ENCODE results near the gene GLRX.

The GLRX gene

GRCh38 chr5:95826949-95827891, 4.7 kb upstream of the GLRX start:
- no peaks in the 10 kb centered on the region for H4K20me1 ChIP-seq (ENCODE audit: insufficient read depth, low read length)
- H3K9ac ChIP-seq (ENCODE audit: low read length) = no peak overlapping the region
- H3K9me2 ChIP-seq (replicated peaks; ENCODE audit: insufficient read depth, low read length) = no peaks in the 10 kb centered on the region
- H3F3A ChIP-seq (ENCODE audit: insufficient read depth, low read length) = peaks cover 27% of the 10 kb centered on the region
- H2AFZ ChIP-seq (ENCODE audit: low read length) = no peak overlapping the region
- H3K36me3 ChIP-seq (replicated peaks; ENCODE audit: insufficient read depth, low read length) = no peaks in the 10 kb centered on the region
- no peak overlapping the region for H3K27ac ChIP-seq (ENCODE audit: low read length)
- H3K4me2 ChIP-seq (ENCODE audit: low read depth, low read length) = no peak overlapping the region
- DNase-seq = no peak
- TF ChIP-seq EZH2 (optimal IDR thresholded peaks at IDR 0.05; ENCODE audit: low read depth, low read length) (no peak), EZH2phosphoT487 (IDR thresholded peaks at IDR 0.05; ENCODE audit: low read length) (no peak)
- TF ChIP-seq, protein P1, sequence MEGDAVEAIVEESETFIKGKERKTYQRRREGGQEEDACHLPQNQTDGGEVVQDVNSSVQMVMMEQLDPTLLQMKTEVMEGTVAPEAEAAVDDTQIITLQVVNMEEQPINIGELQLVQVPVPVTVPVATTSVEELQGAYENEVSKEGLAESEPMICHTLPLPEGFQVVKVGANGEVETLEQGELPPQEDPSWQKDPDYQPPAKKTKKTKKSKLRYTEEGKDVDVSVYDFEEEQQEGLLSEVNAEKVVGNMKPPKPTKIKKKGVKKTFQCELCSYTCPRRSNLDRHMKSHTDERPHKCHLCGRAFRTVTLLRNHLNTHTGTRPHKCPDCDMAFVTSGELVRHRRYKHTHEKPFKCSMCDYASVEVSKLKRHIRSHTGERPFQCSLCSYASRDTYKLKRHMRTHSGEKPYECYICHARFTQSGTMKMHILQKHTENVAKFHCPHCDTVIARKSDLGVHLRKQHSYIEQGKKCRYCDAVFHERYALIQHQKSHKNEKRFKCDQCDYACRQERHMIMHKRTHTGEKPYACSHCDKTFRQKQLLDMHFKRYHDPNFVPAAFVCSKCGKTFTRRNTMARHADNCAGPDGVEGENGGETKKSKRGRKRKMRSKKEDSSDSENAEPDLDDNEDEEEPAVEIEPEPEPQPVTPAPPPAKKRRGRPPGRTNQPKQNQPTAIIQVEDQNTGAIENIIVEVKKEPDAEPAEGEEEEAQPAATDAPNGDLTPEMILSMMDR (IDR thresholded peaks at IDR 0.05; ENCODE audit: low read length) = no peak
- peaks cover 7% of the 10 kb centered on the region for H3K4me1 ChIP-seq (ENCODE audit: low read length)
- H3K9me3 ChIP-seq (replicated peaks; ENCODE audit: insufficient read depth, low read length) = no peaks in the 10 kb centered on the region
- peaks cover 3% of the 10 kb centered on the region for H3K79me2 ChIP-seq (ENCODE audit: low read length)
- H3K4me3 ChIP-seq (ENCODE audit: low read length) = no peak overlapping the region
- H3K27me3 ChIP-seq (replicated peaks; ENCODE audit: insufficient read depth, low read length) = no peaks in the 10 kb centered on the region

GRCh38 chr5:95825495-95825894, 3.0 kb upstream of the GLRX start:
- Histone ChIP-seq H2AFZ (ENCODE audit: low read length) (no peak overlapping the region), H3K27ac (ENCODE audit: low read length) (no peak overlapping the region), H3F3A (ENCODE audit: insufficient read depth, low read length) (peaks cover 31% of the 10 kb centered on the region), H4K20me1 (ENCODE audit: insufficient read depth, low read length) (no peaks in the 10 kb centered on the region), H3K4me1 (ENCODE audit: low read length) (peaks cover 7% of the 10 kb centered on the region), H3K9me3 (replicated peaks; ENCODE audit: insufficient read depth, low read length) (no peaks in the 10 kb centered on the region), H3K36me3 (replicated peaks; ENCODE audit: insufficient read depth, low read length) (no peaks in the 10 kb centered on the region), H3K27me3 (replicated peaks; ENCODE audit: insufficient read depth, low read length) (no peaks in the 10 kb centered on the region), H3K9me2 (replicated peaks; ENCODE audit: insufficient read depth, low read length) (no peaks in the 10 kb centered on the region), H3K4me3 (ENCODE audit: low read length) (no peak overlapping the region), H3K4me2 (ENCODE audit: low read depth, low read length) (no peak overlapping the region), H3K9ac (ENCODE audit: low read length) (no peak overlapping the region), H3K79me2 (ENCODE audit: low read length) (peaks cover 20% of the 10 kb centered on the region)
- TF ChIP-seq EZH2phosphoT487 (IDR thresholded peaks at IDR 0.05; ENCODE audit: low read length) (no peak), EZH2 (optimal IDR thresholded peaks at IDR 0.05; ENCODE audit: low read depth, low read length) (no peak)
- TF ChIP-seq, protein P1 (IDR thresholded peaks at IDR 0.05; ENCODE audit: low read length) = no peak
- DNase-seq = no peak

- H3K79me2 ChIP-seq (ENCODE audit: low read length) = peaks cover 28% of the 10 kb centered on the region
- H3F3A ChIP-seq (ENCODE audit: insufficient read depth, low read length) = peaks cover 31% of the 10 kb centered on the region
- TF ChIP-seq EZH2phosphoT487 (IDR thresholded peaks at IDR 0.05; ENCODE audit: low read length) (no peak), EZH2 (optimal IDR thresholded peaks at IDR 0.05; ENCODE audit: low read depth, low read length) (no peak)
- TF ChIP-seq, protein P1 (IDR thresholded peaks at IDR 0.05; ENCODE audit: low read length) = no peak
- no peak for DNase-seq
- peaks cover 7% of the 10 kb centered on the region for H3K4me1 ChIP-seq (ENCODE audit: low read length)
- peak overlapping the region; percentile 87 for H2AFZ ChIP-seq (ENCODE audit: low read length)
- H3K36me3 ChIP-seq (replicated peaks; ENCODE audit: insufficient read depth, low read length) = no peaks in the 10 kb centered on the region
- H3K9ac ChIP-seq (ENCODE audit: low read length) = peak overlapping the region; percentile 66; the same call in 1 of the 2 replicates
- no peaks in the 10 kb centered on the region for H4K20me1 ChIP-seq (ENCODE audit: insufficient read depth, low read length)
- no peaks in the 10 kb centered on the region for H3K9me3 ChIP-seq (replicated peaks; ENCODE audit: insufficient read depth, low read length)
- peak overlapping the region; percentile 83 for H3K4me2 ChIP-seq (ENCODE audit: low read depth, low read length)
- peak overlapping the region; percentile 91 for H3K27ac ChIP-seq (ENCODE audit: low read length)
- peak overlapping the region; percentile 89; the same call in 1 of the 2 replicates for H3K4me3 ChIP-seq (ENCODE audit: low read length)
- no peaks in the 10 kb centered on the region for H3K27me3 ChIP-seq (replicated peaks; ENCODE audit: insufficient read depth, low read length)
- no peaks in the 10 kb centered on the region for H3K9me2 ChIP-seq (replicated peaks; ENCODE audit: insufficient read depth, low read length)
Observed at GRCh38 chr5:95824747-95825146, 2.2 kb upstream of the GLRX start.

Data from MM.1S (cell line).